Hepatocyte (in vitro differentiated cells): ENCODE data around the gene FAM24A. TPM values are rescaled to one million over a fixed set of nuclear protein-coding genes. Genes with fewer than 3 reads are reported as not detected.
"Not testable (repeated sequence)": the region's sequence is repeated elsewhere in the genome, so short reads cannot be mapped to it uniquely, and the experiment has no call there.

Source experiments
- DNase-seq: peaks from one replicate; pipeline ENCODE4 v3.0.0-alpha.2; 2016; ENCODE audit warnings: low spot score
- H2AFZ ChIP-seq: fragments of 200-600 bp; sonication (generic); 2 replicates; pipeline ENCODE4 v1.6.0; 2016; ENCODE audit warnings: antibody characterized with exemption, mild to moderate bottlenecking
- H3K27ac ChIP-seq: fragments of 200-600 bp; sonication (generic); 2 replicates; pipeline ENCODE4 v1.5.1; 2016; ENCODE audit warnings: mild to moderate bottlenecking
- H3K27me3 ChIP-seq: fragments of 200-600 bp; sonication (generic); 2 replicates; pipeline ENCODE4 v1.6.1; 2016
- H3K36me3 ChIP-seq: fragments of 200-600 bp; sonication (generic); replicated peaks from 2 replicates; pipeline ENCODE4 v1.5.1; 2016; ENCODE audit warnings: low read depth; ENCODE audit not compliant: insufficient read depth
- H3K4me1 ChIP-seq: fragments of 200-600 bp; sonication (generic); 2 replicates; pipeline ENCODE4 v1.5.1; 2016; ENCODE audit warnings: mild to moderate bottlenecking, moderate library complexity; ENCODE audit not compliant: insufficient read depth
- H3K4me2 ChIP-seq: fragments of 200-600 bp; sonication (generic); 2 replicates; pipeline ENCODE4 v1.6.0; 2016
- H3K4me3 ChIP-seq: fragments of 200-600 bp; sonication (generic); 2 replicates; pipeline ENCODE4 v1.5.1; 2016; ENCODE audit warnings: mild to moderate bottlenecking
- H3K79me2 ChIP-seq: fragments of 200-600 bp; sonication (generic); 2 replicates; pipeline ENCODE4 v1.6.0; 2017; ENCODE audit warnings: mild to moderate bottlenecking
- H3K9me2 ChIP-seq: fragments of 200-600 bp; sonication (generic); replicated peaks from 2 replicates; pipeline ENCODE4 v1.6.0; 2017; ENCODE audit warnings: mild to moderate bottlenecking; ENCODE audit not compliant: insufficient read depth
- H3K9me3 ChIP-seq: fragments of 200-600 bp; sonication (generic); 2 replicates; pipeline ENCODE4 v1.5.1; 2016; ENCODE audit warnings: low read depth, mild to moderate bottlenecking
- H4K20me1 ChIP-seq: fragments of 200-600 bp; sonication (generic); 2 replicates; pipeline ENCODE4 v1.6.0; 2016; ENCODE audit warnings: mild to moderate bottlenecking; ENCODE audit not compliant: insufficient read depth, poor library complexity, severe bottlenecking
- CTCF ChIP-seq: fragments of 200-600 bp; sonication (generic); IDR thresholded peaks from 2 replicates; pipeline ENCODE4 v1.5.1; 2016; ENCODE audit warnings: antibody characterized with exemption, mild to moderate bottlenecking; ENCODE audit not compliant: poor library complexity
- EZH2 ChIP-seq: fragments of 200-600 bp; sonication (generic); IDR thresholded peaks from 2 replicates; pipeline ENCODE4 v1.6.1; 2016; ENCODE audit warnings: antibody characterized with exemption, mild to moderate bottlenecking, borderline replicate concordance
- EZH2phosphoT487 ChIP-seq: fragments of 200-600 bp; sonication (generic); IDR thresholded peaks from one replicate; pipeline ENCODE4 v1.6.1; 2018; ENCODE audit warnings: antibody characterized with exemption, mild to moderate bottlenecking, low read depth, moderate library complexity; ENCODE audit not compliant: unreplicated experiment, severe bottlenecking
- WGBS: methylation state at CpG from one replicate; pipeline ENCODE4 v1.1.6; 2016; ENCODE audit warnings: low lambda C conversion rate; ENCODE audit errors: missing lambda C conversion rate; 5-methylcytosine and 5-hydroxymethylcytosine counted together
- polyA plus RNA-seq: library from polyadenylated mRNA; unstranded; fragments of >200 nt; fragmentation: Nextera tagmentation; extraction: Ambion mirVana; gene quantifications from 2 replicates; pipeline ENCODE4 v1.2.1, GENCODE V29; 2016
- total RNA-seq: library from RNA; depleted of rRNA; stranded (reverse); fragments of >200 nt; gene quantifications from 2 replicates; pipeline ENCODE4 v1.2.3, GENCODE V29; 2014

The FAM24A gene
- total and polyA plus RNA-seq, 2 experiments from 2014 or later: not detected

GRCh38 chr10:122864194-122864592 is 46.2 kb upstream of the FAM24A start:
- no peak overlapping the region for H2AFZ ChIP-seq
- TF ChIP-seq EZH2 (no peak), CTCF (no peak), EZH2phosphoT487 (no peak)
- 94% methylated on average over 2 of the region's 2 CpGs for WGBS
- H3K9me3 ChIP-seq: no peaks in the 10 kb centered on the region
- no peaks in the 10 kb centered on the region for H3K36me3 ChIP-seq
- H3K27ac ChIP-seq: no peak overlapping the region
- H3K4me3 ChIP-seq: no peak overlapping the region
- no peaks in the 10 kb centered on the region for H3K9me2 ChIP-seq
- no peaks in the 10 kb centered on the region for H3K4me1 ChIP-seq
- H3K27me3 ChIP-seq: no peaks in the 10 kb centered on the region
- no peak overlapping the region for H3K4me2 ChIP-seq
- H3K79me2 ChIP-seq: no peaks in the 10 kb centered on the region
- H4K20me1 ChIP-seq: no peaks in the 10 kb centered on the region
- DNase-seq: no peak

- no peaks in the 10 kb centered on the region for H3K27me3 ChIP-seq
- H2AFZ ChIP-seq: no peak overlapping the region
- TF ChIP-seq EZH2 (no peak), CTCF (no peak)
- H3K9me2 ChIP-seq: no peaks in the 10 kb centered on the region
- no peaks in the 10 kb centered on the region for H3K9me3 ChIP-seq
- H3K4me1 ChIP-seq: no peaks in the 10 kb centered on the region
- 85% methylated on average over 1 of the region's 1 CpG for WGBS
- no peak overlapping the region for H3K4me2 ChIP-seq
- no peak overlapping the region for H3K4me3 ChIP-seq
- H3K79me2 ChIP-seq: no peaks in the 10 kb centered on the region
- no peaks in the 10 kb centered on the region for H3K36me3 ChIP-seq
- H4K20me1 ChIP-seq: no peaks in the 10 kb centered on the region
- no peak for DNase-seq
- H3K27ac ChIP-seq: no peak overlapping the region
Measured at GRCh38 chr10:122864901-122865300, 45.5 kb upstream of the FAM24A start.

GRCh38 chr10:122866757-122867482 is 43.5 kb upstream of the FAM24A start:
- H4K20me1 ChIP-seq, H3K4me2 ChIP-seq, H3K9me2 ChIP-seq, H3K27me3 ChIP-seq, DNase-seq, H3K27ac ChIP-seq, H3K9me3 ChIP-seq, H3K79me2 ChIP-seq, H3K4me3 ChIP-seq, H3K36me3 ChIP-seq, H2AFZ ChIP-seq, H3K4me1 ChIP-seq: not testable (repeated sequence)
- 72% methylated on average over 3 of the region's 3 CpGs for WGBS

GRCh38 chr10:122868768-122869167 is 41.6 kb upstream of the FAM24A start:
- H4K20me1 ChIP-seq, H3K79me2 ChIP-seq, H3K9me3 ChIP-seq, H3K4me1 ChIP-seq, H3K27ac ChIP-seq, DNase-seq, H3K9me2 ChIP-seq, H3K4me3 ChIP-seq, H3K36me3 ChIP-seq, H2AFZ ChIP-seq, H3K4me2 ChIP-seq, H3K27me3 ChIP-seq: not testable (repeated sequence)
- WGBS: 74% methylated on average over 2 of the region's 2 CpGs

GRCh38 chr10:122871947-122872346 is 38.5 kb upstream of the FAM24A start:
- not testable (repeated sequence) for DNase-seq, H3K4me2 ChIP-seq, H3K4me3 ChIP-seq, H3K79me2 ChIP-seq, H4K20me1 ChIP-seq, H3K9me2 ChIP-seq, H3K9me3 ChIP-seq, H3K4me1 ChIP-seq, H3K36me3 ChIP-seq, H2AFZ ChIP-seq, H3K27ac ChIP-seq
- 84% methylated on average over 2 of the region's 2 CpGs for WGBS
- H3K27me3 ChIP-seq: peaks cover 18% of the 10 kb centered on the region
